NB4 (cell line): ENCODE measurements around the gene ARID3A.

Experiments
- MYC ChIP-seq: IDR thresholded peaks from 2 replicates; pipeline ENCODE4 v1.6.1; 2011; ENCODE audit warnings: low read depth, low read length
- POLR2A ChIP-seq: IDR thresholded peaks from 2 replicates; pipeline ENCODE4 v1.6.1; 2011; ENCODE audit warnings: mild to moderate bottlenecking; ENCODE audit not compliant: insufficient read length; ENCODE audit errors: extremely low read depth
- TF ChIP-seq, protein P1 (sequence below): IDR thresholded peaks from one replicate; pipeline ENCODE4 v1.5.1; 2012; ENCODE audit warnings: low read depth, low read length
- TF ChIP-seq, protein P2 (sequence below): IDR thresholded peaks from 2 replicates; pipeline ENCODE4 v1.6.1; 2011; ENCODE audit warnings: low read depth, low read length

DNA sequence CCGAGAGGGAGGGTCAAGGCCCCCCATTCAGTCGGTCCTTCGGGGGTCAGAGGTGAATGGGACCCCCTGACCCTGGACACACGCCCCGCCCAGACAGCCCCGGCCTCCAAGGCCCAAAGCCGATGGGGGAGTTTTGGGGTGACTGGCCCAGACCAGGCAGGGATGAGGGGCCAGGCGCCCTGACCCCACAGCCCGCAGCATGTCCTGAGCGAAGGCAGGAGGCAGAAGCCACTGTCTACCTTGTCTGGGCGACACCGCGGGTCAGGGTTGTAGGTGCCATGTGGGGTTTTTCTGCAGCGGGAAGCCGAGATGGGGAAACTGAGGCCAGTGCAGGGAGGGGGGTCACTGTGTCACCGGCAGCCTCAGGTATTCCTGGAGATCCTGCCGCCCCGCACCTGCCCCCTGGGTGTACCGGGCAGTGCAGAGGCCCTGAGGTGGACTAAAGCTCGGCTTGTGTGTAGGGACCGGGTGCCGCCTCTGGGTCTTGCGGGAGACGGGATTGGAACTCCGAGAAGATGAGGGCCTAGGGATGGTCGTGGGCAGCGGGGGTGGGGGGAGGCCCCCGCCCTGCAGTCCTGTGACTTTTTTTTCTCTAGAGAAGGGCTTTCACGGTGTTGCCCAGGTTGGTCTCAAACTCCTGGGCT lies 8.5 kb downstream of the ARID3A start:
- TF ChIP-seq, protein P1, sequence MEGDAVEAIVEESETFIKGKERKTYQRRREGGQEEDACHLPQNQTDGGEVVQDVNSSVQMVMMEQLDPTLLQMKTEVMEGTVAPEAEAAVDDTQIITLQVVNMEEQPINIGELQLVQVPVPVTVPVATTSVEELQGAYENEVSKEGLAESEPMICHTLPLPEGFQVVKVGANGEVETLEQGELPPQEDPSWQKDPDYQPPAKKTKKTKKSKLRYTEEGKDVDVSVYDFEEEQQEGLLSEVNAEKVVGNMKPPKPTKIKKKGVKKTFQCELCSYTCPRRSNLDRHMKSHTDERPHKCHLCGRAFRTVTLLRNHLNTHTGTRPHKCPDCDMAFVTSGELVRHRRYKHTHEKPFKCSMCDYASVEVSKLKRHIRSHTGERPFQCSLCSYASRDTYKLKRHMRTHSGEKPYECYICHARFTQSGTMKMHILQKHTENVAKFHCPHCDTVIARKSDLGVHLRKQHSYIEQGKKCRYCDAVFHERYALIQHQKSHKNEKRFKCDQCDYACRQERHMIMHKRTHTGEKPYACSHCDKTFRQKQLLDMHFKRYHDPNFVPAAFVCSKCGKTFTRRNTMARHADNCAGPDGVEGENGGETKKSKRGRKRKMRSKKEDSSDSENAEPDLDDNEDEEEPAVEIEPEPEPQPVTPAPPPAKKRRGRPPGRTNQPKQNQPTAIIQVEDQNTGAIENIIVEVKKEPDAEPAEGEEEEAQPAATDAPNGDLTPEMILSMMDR, result no peak
- TF ChIP-seq POLR2A (no peak), MYC (no peak)
- TF ChIP-seq, protein P2, sequence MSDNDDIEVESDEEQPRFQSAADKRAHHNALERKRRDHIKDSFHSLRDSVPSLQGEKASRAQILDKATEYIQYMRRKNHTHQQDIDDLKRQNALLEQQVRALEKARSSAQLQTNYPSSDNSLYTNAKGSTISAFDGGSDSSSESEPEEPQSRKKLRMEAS, result no peak
